H1 (cell line): Measurements from ENCODE around the gene ADD3. TPM values are rescaled to one million over a fixed set of nuclear protein-coding genes. Genes with fewer than 3 reads are reported as not detected.

Source experiments
- CTCF ChIP-seq, 3 experiments: IDR thresholded peaks; 1 replicate in 2 of 3; 2 replicates in 1 of 3; pipeline versions ENCODE4 v1.5.1 to v1.6.1; 2011; ENCODE audit warnings: low read length in 3 of 3, mild to moderate bottlenecking in 3 of 3, inconsistent platforms in 2 of 3, low read depth in 1 of 3, moderate library complexity in 1 of 3; ENCODE audit not compliant: insufficient read depth in 1 of 3; ENCODE audit errors: control extremely low read depth in 1 of 3
- polyA plus RNA-seq, 7 experiments: library from polyadenylated mRNA; depleted of rRNA in 3 of 7; stranded (reverse) in 5 of 7; unstranded in 2 of 7; fragments of >200 nt in 5 of 7; fragments of 200-250 nt in 2 of 7; gene quantifications; 1 replicate in 5 of 7; 2 replicates in 1 of 7; 4 replicates in 1 of 7; pipeline versions ENCODE4 v1.2.1 to v1.2.3, GENCODE V29; 2011 to 2013; ENCODE audit warnings: missing spikeins in 2 of 7, mixed read lengths in 2 of 7
- total RNA-seq: library from RNA; stranded (reverse); fragmentation: NEBNext Ultra II Directional; extraction: Animal tissue kit (Norgen Biotek cat#: 25700); gene quantifications from 2 replicates; pipeline ENCODE4 v1.2.1, GENCODE V29; 2021

Gene ADD3
- total and polyA plus RNA-seq, 2 of the 8 experiments (the other 6 are each of a cell fraction or from before 2014, with no cell fraction given) = 44.7 to 85.6 TPM

DNA sequence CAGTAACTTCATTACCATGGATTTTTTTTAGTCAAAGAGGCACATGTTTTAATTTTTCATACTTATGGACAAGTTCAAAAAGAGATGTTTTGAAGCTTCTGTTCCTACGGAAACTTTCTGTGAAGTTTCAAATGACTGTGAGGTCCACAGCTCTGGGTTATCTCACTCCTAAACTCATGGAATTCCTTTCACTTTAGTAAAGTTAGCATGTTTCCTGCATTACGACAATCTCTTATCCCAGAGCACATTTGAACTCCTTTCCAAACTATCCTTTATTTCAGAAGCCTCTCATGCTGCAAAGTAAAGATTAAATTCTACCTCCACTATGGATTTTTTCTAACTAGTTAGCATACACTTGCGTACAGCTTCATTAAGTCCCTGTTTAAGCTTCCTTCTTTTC lies 15.3 kb upstream of the ADD3 start (continued):
- no peak for TF ChIP-seq CTCF (IDR thresholded peaks at IDR 0.05; ENCODE audit: control extremely low read depth in 1 of 3, insufficient read depth in 1 of 3, low read depth in 1 of 3, low read length in 3 of 3)
- TF ChIP-seq, all 59 proteins: peak for 0
